HG02623 (cell line): ENCODE measurements around the gene DISP3.

Source experiments
- ATAC-seq: cut with Tn5 transposase; IDR thresholded peaks from one replicate; pipeline ENCODE4 v1.9.1; 2021; ENCODE audit warnings: moderate library complexity; ENCODE audit not compliant: unreplicated experiment

DISP3 gene

DNA sequence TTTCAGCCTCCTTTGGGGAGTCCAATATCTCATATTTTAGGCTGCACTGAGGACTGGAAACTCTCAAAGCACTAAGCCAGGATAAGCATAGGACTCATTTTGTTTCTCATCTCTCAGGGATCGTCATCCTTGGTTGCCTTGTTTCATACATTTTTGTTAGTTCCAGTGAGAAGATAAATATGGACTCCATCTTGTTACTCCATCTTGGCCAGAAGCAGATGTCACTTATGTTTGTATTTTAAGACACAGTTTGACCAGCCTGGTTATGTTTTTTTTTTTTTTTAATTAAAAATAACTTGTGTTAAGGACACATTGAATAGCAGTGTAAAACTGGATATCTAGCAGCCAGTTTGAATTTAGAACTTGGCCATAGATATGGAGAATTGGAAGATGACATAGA is 34.7 kb downstream of the DISP3 start:
- no peak for ATAC-seq

DNA sequence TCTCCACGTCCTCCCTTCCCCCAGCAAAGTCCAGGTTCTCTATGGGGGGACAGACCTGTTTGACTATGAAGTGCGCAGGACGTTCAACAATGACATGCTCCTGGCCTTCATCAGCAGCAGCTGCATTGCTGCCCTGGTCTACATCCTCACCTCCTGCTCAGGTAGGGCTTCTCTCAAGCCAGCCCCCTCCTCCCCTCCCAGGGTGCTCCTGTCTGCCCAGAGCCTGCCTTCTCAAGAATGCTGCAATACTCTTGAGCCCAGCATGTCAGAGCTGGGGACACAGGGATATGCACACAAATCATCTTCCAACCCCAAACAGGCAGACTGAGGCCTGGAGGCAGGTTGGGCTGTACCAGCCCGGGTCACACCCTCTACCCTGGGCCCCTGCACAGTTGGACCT is 35.4 kb downstream of the DISP3 start:
- ATAC-seq = no peak

DNA sequence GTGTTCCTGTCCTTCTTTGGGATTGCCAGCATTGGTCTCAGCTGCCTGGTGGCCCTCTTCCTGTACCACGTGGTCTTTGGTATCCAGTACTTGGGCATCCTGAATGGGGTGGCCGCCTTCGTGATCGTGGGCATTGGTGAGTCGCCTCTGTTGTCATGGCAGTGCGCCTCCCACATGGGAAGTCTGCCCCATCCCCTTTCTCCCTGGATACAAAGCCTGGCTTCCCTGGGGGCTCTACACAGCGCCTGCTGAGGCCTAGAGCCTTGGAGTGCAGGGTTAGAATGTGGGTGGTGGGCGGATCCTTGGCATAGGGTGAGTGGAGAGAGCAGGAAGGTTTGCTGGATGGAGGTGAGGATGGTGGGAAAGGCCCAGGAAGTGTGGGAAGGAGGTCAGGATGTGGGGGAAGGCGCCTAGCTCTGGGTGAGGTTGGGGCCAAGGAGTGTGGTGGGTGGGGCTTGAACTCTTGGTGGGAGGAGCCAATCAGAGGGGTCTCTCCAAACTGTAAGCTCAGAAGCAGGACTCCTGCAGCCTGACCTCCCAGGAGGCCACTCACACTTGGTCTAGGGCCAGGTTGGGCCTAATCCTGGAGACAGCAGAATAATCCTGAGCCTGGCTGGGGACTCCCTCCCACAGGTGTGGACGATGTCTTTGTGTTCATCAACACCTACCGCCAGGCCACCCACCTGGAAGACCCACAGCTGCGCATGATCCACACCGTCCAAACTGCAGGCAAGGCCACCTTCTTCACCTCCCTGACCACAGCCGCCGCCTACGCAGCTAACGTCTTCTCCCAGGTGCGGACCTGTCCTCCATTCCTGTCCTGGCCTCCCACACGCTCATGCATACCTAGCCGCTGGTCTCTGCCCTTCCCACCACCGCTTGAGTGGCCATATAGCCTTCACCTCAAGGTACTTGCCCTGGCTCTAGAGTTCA is 36.7 kb downstream of the DISP3 start:
- ATAC-seq = no peak

DNA sequence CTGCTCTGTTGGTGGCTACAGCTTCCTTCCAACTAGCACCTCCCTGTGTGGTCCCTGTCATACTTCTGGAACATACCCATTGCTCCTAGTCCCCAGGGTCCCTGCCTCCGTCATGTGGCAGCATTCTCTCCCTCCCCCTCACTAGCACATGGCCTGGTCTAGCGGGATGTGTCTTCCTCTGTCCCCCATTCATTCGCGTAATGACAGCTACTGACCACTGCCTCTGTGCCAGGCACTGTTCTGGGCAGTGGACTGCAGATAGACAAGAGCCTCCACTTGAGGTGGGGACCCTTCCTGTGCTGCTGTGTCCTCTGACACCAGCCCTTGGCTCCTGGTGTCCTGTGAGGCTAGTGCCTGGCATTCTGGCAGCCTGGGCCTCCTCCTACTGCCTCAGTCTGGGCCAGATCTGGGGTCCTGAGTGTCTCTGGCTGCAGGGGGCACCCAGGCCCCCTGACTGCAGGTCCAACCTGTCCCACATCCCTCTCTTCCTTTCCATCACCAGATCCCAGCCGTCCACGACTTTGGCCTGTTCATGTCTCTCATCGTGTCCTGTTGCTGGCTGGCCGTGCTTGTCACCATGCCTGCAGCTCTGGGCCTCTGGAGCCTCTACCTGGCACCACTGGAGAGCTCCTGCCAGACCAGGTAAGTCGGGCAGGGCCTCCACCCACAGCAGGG is 38.1 kb downstream of the DISP3 start:
- no peak for ATAC-seq

DNA sequence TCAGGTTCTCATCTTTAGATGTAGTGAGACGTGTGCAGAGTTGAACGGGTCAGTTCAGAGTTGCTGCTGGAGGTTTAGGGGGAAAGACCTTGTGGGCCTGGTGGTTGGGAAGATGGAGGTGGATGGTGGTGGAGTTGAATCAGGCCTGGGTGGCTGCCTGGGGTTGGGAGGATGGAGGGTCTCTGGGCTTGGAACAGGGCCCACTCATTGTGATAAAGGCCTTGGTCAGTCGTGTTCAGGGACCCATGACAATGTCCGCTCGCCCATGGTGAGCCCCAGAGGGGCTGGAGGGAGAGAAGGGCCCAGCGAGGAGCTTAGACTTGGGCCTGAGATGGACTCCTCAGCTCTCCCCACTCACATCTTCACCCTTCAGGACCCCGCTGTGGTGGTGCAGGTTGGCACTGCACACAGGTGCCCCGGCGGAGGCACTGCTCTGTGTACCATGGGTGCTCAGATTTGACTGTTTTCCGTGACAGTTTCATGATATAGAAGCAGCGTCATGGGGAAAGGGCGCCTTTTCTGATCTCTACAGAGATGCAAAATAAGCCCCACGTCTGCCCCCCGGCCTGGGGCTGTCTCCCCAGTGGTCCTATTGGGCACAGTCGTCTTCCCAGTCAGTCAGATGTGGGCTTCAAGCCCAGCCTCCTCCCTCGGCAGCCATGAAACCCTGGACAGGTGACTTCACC is 39.2 kb downstream of the DISP3 start:
- no peak for ATAC-seq

DNA sequence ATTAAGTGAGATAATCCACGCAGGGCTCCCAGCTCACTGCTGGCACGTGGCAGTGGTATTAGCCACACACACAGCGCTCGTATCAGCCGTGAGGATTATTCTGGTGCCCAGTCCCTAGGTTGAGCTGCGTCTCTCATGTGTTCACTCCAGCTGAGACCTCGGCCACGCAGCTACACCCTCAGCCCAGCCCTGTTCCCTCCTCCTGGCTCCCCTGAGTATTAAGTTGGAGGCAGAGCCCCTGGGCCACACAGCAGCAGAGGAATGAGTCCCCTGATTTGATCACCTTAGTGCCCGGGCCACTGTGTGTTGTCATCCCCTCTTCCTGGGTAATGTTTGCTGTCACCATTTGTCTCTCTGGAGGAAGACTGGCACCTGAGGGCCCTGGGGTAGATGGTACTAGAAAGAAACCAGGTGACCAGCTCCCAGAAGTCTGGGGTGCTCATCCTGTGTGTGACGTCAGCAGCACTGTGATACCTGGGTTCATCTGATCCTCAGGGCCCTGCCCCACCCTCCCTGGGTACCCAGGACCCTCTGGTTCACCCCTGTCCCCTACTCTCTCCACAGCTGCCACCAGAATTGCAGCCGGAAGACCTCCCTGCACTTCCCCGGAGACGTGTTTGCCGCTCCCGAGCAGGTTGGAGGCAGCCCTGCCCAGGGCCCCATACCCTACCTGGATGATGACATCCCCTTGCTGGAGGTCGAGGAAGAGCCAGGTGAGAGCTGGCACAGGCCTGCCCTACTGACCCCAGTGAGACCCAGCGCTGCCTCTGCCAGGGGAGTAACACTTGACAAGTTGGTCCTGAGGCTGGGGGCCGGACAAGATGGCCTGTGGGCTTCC is 40.1 kb downstream of the DISP3 start:
- ATAC-seq = no peak

DNA sequence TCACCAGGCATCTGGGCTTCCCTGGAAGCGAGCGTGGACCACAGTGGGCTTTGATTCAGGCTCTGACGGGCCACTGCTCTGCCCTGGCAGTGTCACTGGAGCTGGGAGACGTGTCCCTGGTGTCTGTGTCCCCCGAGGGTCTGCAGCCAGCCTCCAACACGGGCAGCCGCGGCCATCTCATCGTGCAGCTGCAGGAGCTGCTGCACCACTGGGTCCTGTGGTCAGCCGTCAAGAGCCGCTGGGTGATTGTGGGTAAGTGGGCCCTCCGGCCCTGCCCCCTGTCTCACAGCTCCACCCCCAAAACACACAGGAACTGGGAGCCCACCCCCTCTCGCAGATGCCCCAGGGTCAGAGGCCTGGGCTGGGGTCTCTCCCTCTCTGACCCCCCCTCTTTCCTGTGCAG is 40.7 kb downstream of the DISP3 start:
- ATAC-seq = no peak

DNA sequence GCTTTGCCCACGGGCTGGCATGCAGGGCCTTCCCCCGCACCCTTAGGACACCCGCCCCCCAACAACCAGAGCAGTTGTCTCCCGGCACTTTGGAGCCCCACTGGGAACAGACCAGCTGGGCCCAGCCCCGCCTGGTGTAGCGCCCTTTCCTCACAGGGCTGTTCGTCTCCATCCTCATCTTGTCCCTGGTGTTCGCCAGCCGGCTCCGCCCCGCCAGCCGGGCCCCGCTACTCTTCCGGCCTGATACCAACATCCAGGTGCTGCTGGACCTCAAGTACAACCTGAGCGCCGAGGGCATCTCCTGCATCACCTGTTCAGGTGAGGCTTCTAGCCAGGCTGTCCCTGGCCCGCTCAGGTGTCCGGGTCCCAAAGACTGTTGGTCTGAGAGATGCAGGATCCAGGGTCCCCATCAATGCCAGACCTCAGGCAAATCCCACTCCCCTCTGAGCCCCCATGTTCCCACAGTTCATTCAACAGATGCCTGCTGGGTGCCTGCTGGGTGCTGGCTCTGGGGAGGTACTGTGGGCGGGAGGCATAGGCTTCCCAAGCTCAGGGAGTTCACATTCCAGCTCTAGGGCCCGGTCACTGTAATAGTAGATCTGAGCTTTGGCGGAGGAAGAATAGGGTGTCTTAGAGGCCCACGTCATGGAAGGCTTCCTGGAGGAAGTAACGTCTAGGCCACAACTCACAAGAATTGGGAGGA is 41.7 kb downstream of the DISP3 start:
- no peak for ATAC-seq

DNA sequence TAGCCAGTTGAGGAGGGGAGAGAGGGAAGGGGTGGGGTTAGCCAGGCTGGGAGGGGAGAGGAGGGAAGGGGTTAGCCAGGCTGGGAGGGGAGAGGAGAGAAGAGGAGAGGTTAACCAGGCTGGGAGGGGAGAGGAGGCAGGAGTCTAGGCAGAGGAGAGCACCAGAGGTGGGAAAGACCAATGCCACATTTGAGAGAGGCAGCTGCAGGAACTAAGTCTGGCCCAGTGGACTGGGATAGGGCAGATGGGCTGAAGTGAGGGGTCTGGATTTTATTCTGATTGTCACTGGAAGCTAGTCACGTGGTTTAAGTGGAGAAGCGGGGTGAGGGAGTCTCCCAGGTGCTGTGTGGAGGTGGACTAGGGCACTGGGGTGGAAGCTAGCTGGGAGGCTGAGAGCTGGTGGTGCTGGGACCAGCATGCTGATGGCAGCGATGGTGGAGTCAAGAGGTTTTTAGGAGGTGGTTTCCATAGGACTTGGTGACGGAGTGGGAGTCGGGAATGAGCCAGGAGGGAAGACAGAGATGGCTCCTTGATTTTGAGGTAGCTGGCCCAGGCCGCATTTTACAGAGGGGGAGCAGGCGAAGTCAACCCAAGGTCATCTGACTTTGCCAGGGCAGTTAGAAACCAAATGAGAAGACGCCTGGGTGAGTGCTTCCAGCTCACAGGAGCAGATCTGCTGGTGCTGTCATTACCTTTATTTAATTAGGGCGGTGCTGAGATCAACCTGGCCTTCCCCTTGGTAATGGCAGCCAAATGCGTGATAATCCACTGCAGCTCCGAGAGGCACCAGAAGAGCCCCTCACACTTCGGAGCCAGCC is 42.8 kb downstream of the DISP3 start:
- no peak for ATAC-seq

DNA sequence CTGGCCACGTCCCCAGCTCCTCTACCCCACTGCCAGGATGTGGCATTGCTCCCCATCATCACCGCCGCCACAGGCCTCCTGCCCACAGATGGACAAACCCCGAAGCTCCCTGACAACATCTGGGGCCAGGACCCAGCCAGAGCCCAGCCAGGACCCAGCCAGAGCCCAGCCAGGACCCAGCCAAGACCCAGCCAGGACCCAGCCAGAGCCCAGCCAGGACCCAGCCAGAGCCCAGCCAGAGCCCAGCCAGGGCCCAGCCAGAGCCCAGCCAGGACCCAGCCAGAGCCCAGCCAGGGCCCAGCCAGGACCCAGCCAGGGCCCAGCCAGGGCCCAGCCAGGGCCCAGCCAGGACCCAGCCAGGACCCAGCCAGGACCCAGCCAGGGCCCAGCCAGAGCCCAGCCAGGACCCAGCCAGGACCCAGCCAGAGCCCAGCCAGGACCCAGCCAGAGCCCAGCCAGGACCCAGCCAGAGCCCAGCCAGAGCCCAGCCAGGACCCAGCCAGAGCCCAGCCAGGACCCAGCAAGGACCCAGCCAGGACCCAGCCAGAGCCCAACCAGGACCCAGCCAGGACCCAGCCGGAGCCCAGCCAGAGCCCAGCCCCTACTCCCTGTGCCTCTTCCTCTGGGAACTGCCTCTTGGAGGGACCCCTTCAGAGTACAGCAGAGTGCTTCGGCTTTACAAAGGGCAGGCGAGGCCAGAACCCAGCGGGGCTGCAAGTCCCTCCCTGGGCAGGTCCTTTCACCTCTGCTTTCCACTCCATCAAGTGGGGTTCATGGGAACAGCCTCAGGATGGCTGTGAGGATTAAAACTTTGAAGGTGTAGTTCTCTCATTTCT is 43.7 kb downstream of the DISP3 start:
- no peak for ATAC-seq

DNA sequence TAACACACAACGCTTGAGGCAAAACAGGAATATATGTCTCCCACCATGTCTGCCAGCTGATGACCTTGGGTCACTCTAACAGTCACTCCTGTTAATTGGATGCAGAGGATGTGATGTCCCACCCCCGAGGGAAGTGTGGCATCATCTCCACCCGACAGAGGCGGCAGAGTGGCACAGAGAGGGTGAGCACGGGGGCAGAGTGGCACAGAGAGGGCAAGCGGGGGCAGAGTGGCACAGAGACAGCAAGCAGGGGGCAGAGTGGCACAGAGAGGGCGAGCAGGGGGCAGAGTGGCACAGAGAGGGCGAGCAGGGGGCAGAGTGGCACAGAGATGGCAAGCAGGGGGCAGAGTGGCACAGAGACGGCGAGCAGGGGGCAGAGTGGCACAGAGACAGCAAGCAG is 44.3 kb downstream of the DISP3 start:
- ATAC-seq = no peak

DNA sequence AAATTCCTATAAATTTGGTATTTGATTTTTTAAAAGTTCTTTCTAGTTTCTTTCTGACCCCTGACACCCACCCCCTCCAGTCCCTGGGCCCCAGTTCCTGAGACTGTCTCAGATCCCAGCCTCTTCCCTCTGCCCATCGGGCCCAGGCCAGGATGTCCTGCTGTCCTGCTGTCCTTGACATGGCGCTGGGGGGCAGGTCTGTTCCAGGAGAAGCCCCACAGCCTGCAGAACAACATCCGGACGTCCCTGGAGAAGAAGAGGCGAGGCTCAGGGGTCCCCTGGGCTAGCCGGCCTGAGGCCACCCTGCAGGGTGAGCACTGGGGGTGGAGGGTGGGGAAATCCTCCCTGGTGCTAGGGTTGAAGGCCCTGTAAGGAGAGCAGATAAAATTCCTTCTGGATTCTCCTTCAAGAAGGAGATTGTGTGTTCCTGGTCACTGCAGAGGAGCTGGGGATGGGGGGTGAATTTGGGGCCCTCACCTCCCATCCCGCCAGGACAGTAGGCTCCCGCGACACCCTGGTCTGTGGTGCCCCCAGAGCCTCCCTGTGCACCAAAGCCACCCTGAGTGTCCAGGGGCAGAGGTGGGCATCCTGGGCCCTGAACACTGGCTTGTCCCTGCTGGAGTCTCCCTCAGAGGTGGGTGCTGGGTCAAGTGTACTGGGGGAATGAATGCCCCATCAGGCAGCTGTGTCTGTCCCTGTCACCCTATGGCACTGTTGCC is 45.0 kb downstream of the DISP3 start:
- no peak for ATAC-seq

DNA sequence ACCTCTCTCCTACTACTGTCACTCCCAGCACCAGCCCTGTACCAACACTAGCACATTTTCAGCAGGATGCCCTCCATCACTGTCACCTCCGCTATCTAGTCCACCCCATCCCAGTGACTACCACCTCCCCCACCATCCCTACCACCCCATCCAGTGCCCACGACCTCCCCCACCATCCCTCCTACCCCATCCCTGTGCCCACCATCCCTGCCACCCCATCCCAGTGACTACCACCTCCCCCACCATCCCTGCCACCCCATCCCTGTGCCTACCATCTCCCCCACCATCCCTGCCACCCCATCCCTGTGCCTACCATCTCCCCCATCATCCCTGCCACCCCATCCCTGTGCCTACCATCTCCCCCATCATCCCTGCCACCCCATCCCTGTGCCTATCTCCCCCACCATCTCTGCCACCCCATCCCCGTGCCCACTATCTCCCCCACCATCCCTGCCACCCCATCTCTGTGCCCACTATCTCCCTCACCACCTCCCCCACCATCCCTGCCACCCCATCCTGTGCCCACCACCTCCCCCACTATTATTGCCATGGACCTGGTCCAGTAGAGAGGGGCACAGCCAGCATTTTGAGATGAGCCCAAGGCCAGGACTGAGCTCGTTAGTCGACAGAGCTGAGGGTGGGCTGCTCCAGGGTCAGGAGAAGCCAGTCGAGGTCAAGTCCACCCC is 45.7 kb downstream of the DISP3 start:
- no peak for ATAC-seq

DNA sequence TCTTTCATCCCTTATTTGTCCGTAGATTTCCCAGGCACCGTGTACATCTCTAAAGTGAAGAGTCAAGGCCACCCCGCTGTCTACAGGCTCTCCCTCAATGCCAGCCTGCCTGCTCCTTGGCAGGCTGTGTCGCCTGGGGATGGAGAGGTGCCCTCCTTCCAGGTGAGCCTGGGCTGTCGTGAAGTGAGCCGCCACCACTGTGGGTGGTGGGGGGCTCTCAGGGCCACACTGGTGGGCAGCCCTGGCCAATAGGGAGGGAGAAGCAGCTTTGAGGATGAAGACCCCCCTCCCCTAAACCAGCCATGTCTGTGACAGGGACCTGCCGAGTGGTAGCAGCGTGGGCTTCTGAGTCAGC is 46.2 kb downstream of the DISP3 start:
- no peak for ATAC-seq

DNA sequence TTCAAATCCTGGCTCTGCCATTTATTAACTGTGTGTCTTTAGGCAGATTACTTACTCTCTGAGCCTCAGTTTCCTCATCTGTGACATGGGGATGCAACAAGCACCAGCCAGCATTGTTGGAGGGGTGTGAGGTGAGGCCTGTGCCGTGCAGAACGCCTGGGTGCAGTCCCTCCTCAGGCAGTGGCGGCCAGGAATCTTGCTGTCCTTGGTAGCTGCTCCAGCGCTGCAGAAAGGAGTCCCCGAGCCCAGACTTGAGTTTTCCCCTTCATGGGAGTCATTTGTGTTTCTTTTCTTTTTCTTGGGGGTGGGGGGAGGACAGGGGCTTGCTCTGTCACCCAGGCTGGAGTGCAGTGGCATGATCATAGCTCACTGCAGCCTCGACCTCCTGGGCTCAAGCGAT is 46.6 kb downstream of the DISP3 start:
- no peak for ATAC-seq

DNA sequence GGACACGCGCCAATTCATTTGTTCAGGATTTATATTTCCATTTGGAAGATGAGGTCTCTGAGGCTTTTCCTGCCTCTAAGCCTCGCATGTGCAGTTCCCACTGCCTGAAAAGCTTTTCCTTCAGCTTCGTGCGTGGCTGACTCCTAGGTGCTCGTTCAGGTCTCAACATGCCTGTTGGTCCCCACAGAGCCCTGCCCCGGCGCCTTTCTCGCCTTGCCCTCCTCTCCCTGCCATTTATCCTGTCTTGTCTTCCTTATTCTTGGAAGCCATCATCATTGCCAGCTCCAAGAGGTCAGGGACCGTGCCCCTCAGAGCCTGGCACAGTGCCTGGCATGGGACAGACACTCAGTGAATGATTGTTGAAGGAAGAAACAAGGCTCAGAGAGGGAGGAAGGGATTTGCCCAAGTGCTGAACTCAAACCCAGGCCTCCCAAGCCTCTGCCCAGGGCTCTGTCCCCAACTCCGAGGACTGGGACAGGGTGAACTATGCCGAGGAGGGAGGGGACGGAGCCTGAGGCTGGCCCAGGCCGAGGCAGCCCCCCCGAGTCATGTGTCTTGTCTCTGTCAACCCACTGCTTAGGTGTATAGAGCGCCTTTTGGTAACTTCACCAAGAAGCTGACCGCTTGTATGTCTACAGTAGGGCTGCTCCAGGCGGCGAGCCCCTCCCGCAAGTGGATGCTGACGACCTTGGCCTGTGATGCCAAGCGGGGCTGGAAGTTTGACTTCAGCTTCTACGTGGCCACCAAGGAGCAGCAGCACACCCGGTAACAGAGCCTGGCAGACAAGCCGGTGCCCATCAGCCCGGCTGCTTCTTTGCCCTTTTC is 47.3 kb downstream of the DISP3 start:
- no peak for ATAC-seq
